Trophoblast cell (in vitro differentiated cells and primary cell): Measurements from ENCODE around the gene NFXL1.
A peak's percentile ranks its signal among the peaks of the same experiment; 100 is the strongest.

Experiments
- DNase-seq, 2 donors: peaks; one replicate each; pipeline ENCODE4 v3.0.0-alpha.2; 2016
- H2AFZ ChIP-seq: 2 replicates; pipeline ENCODE4 v1.6.1; 2013; ENCODE audit warnings: low read length, moderate library complexity, mild to moderate bottlenecking; ENCODE audit not compliant: insufficient read depth, poor library complexity
- H2AK5ac ChIP-seq: 2 replicates; pipeline ENCODE4 v1.6.1; 2013; ENCODE audit warnings: mild to moderate bottlenecking, low read length
- H2BK120ac ChIP-seq: 2 replicates; pipeline ENCODE4 v1.6.1; 2013; ENCODE audit warnings: low read length, mild to moderate bottlenecking, moderate library complexity; ENCODE audit not compliant: insufficient read depth, poor library complexity
- H2BK12ac ChIP-seq: 2 replicates; pipeline ENCODE4 v1.6.1; 2013; ENCODE audit warnings: mild to moderate bottlenecking, low read length, moderate library complexity
- H2BK5ac ChIP-seq: 2 replicates; pipeline ENCODE4 v1.6.1; 2013; ENCODE audit warnings: low read length, low read depth, moderate library complexity, mild to moderate bottlenecking; ENCODE audit not compliant: poor library complexity
- H3K14ac ChIP-seq: 2 replicates; pipeline ENCODE4 v1.6.1; 2013; ENCODE audit warnings: mild to moderate bottlenecking, low read length
- H3K18ac ChIP-seq: 2 replicates; pipeline ENCODE4 v1.6.1; 2013; ENCODE audit warnings: mild to moderate bottlenecking, low read length
- H3K23ac ChIP-seq: 2 replicates; pipeline ENCODE4 v1.6.1; 2013; ENCODE audit warnings: low read length
- H3K27ac ChIP-seq: 2 replicates; pipeline ENCODE4 v1.5.1; 2013; ENCODE audit warnings: low read depth, mild to moderate bottlenecking, inconsistent platforms, low read length, moderate library complexity
- H3K27me3 ChIP-seq: 2 replicates; pipeline ENCODE4 v1.6.1; 2013; ENCODE audit warnings: inconsistent platforms, mild to moderate bottlenecking, low read length, moderate library complexity; ENCODE audit not compliant: insufficient read depth
- H3K36me3 ChIP-seq, 2 experiments: 1 replicate in 1 of 2; 2 replicates in 1 of 2; pipeline ENCODE4 v1.6.1; 2013; ENCODE audit warnings: low read length in 2 of 2, mild to moderate bottlenecking in 2 of 2, moderate library complexity in 1 of 2; ENCODE audit not compliant: insufficient read depth in 2 of 2, control insufficient read depth in 1 of 2
- H3K4ac ChIP-seq: 2 replicates; pipeline ENCODE4 v1.6.1; 2013; ENCODE audit warnings: low read depth, mild to moderate bottlenecking, low read length, moderate library complexity
- H3K4me1 ChIP-seq, 2 experiments: 1 replicate in 1 of 2; 2 replicates in 1 of 2; pipeline ENCODE4 v1.6.1; 2013; ENCODE audit warnings: low read length in 2 of 2, mild to moderate bottlenecking in 2 of 2, moderate library complexity in 1 of 2; ENCODE audit not compliant: insufficient read depth in 2 of 2, control insufficient read depth in 1 of 2
- H3K4me2 ChIP-seq: 2 replicates; pipeline ENCODE4 v1.6.1; 2013; ENCODE audit warnings: inconsistent platforms, mild to moderate bottlenecking, low read length, moderate library complexity
- H3K4me3 ChIP-seq: 2 replicates; pipeline ENCODE4 v1.5.1; 2013; ENCODE audit warnings: mild to moderate bottlenecking, low read depth, low read length, inconsistent platforms
- H3K79me1 ChIP-seq: one replicate; pipeline ENCODE4 v1.6.1; 2013; ENCODE audit warnings: low read length
- H3K79me2 ChIP-seq: 2 replicates; pipeline ENCODE4 v1.6.1; 2013; ENCODE audit warnings: low read length, mild to moderate bottlenecking; ENCODE audit not compliant: control insufficient read depth, insufficient read depth, poor library complexity
- H3K9ac ChIP-seq: 2 replicates; pipeline ENCODE4 v1.6.1; 2013; ENCODE audit warnings: mild to moderate bottlenecking, low read length
- H3K9me3 ChIP-seq: 2 replicates; pipeline ENCODE4 v1.6.1; 2013; ENCODE audit warnings: low read depth, mild to moderate bottlenecking, control low read depth, inconsistent platforms, low read length; ENCODE audit not compliant: insufficient read depth
- H4K12ac ChIP-seq: 2 replicates; pipeline ENCODE4 v1.6.1; 2013; ENCODE audit warnings: low read depth, mild to moderate bottlenecking, low read length, moderate library complexity
- H4K8ac ChIP-seq: 2 replicates; pipeline ENCODE4 v1.6.1; 2013; ENCODE audit warnings: low read depth, mild to moderate bottlenecking, low read length, moderate library complexity
- H4K91ac ChIP-seq: one replicate; pipeline ENCODE4 v1.6.1; 2013; ENCODE audit warnings: low read depth, mild to moderate bottlenecking, low read length, moderate library complexity
- WGBS: extraction: QIAGEN DNeasy Blood & Tissue Kit; methylation state at CpG from one replicate; pipeline ENCODE4 v1.1.7; 2013; ENCODE audit warnings: missing lambda C conversion rate; ENCODE audit not compliant: insufficient read length, insufficient coverage; ENCODE audit errors: extremely low coverage; 5-methylcytosine and 5-hydroxymethylcytosine counted together

Gene NFXL1

DNA sequence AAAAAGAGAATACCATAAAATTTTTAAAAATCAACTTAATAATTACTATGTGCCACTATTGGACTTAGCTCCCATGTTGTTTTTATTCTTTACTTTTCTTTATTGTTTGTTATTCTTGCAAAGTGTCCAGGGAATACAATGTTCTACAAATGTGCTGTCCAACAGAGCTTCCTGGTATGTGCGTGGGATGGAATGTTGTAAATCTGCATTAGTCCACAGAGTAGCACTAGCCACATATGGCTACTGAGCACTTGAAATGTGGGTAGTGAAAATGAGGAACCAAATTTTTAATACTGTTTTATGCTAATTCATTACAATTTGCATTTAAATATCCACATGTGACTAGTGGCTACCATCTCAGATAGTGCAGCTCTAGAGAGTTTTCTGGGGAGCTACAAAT lies 62.2 kb downstream of the NFXL1 start:
- Histone ChIP-seq H3K14ac (no peak overlapping the region), H4K12ac (no peak overlapping the region), H2BK120ac (no peak overlapping the region), H2BK5ac (no peak overlapping the region), H2AFZ (no peak overlapping the region), H3K79me1 (no peaks in the 10 kb centered on the region), H4K8ac (no peak overlapping the region), H3K9me3 (no peaks in the 10 kb centered on the region), H3K79me2 (no peaks in the 10 kb centered on the region), H2BK12ac (no peak overlapping the region), H3K4me3 (no peak overlapping the region), H3K23ac (no peak overlapping the region), H4K91ac (no peak overlapping the region), H3K4me1 (no peaks in the 10 kb centered on the region), H3K36me3 (peaks cover 0 to 2% of the 10 kb centered on the region in 2 experiments), H3K27me3 (no peaks in the 10 kb centered on the region), H3K4me2 (no peak overlapping the region), H3K4ac (no peak overlapping the region), H3K18ac (no peak overlapping the region), H2AK5ac (no peak overlapping the region), H3K9ac (no peak overlapping the region), H3K27ac (no peak overlapping the region)
- WGBS, result no CpG with 5 or more reads among the region's 1 CpG
- DNase-seq, result peak in 1 of 2 donors; percentile 57

- H2AFZ ChIP-seq, result no peak overlapping the region
- no peak overlapping the region for H3K9ac ChIP-seq
- no peak overlapping the region for H4K91ac ChIP-seq
- H3K27me3 ChIP-seq, result no peaks in the 10 kb centered on the region
- H3K4me2 ChIP-seq, result no peak overlapping the region
- no peaks in the 10 kb centered on the region for H3K9me3 ChIP-seq
- H3K18ac ChIP-seq, result no peak overlapping the region
- H3K14ac ChIP-seq, result no peak overlapping the region
- no peak overlapping the region for H2BK12ac ChIP-seq
- H2BK5ac ChIP-seq, result no peak overlapping the region
- no peaks in the 10 kb centered on the region for H3K79me1 ChIP-seq
- H4K12ac ChIP-seq, result no peak overlapping the region
- no peak overlapping the region for H3K4me3 ChIP-seq
- H4K8ac ChIP-seq, result no peak overlapping the region
- no peak overlapping the region for H3K23ac ChIP-seq
- H3K27ac ChIP-seq, result no peak overlapping the region
- no peak overlapping the region for H3K4ac ChIP-seq
- peaks cover 0 to 2% of the 10 kb centered on the region in 2 experiments for H3K36me3 ChIP-seq
- no peaks in the 10 kb centered on the region for H3K4me1 ChIP-seq
- no peak for DNase-seq
- H2BK120ac ChIP-seq, result no peak overlapping the region
- no peaks in the 10 kb centered on the region for H3K79me2 ChIP-seq
- WGBS, result no CpG with 5 or more reads among the region's 1 CpG
- H2AK5ac ChIP-seq, result no peak overlapping the region
Observed at GRCh38 chr4:47849466-47849865, 64.9 kb downstream of the NFXL1 start.

- H2AK5ac ChIP-seq, result no peak overlapping the region
- no peaks in the 10 kb centered on the region for H3K9me3 ChIP-seq
- H3K79me1 ChIP-seq, result no peaks in the 10 kb centered on the region
- H2AFZ ChIP-seq, result no peak overlapping the region
- no CpG with 5 or more reads among the region's 2 CpGs for WGBS
- no peak overlapping the region for H3K4me2 ChIP-seq
- H3K27me3 ChIP-seq, result no peaks in the 10 kb centered on the region
- H3K4ac ChIP-seq, result no peak overlapping the region
- no peaks in the 10 kb centered on the region for H3K4me1 ChIP-seq
- H4K91ac ChIP-seq, result no peak overlapping the region
- H3K14ac ChIP-seq, result no peak overlapping the region
- no peak overlapping the region for H3K18ac ChIP-seq
- no peaks in the 10 kb centered on the region for H3K79me2 ChIP-seq
- H3K27ac ChIP-seq, result no peak overlapping the region
- H3K4me3 ChIP-seq, result no peak overlapping the region
- H2BK120ac ChIP-seq, result no peak overlapping the region
- H2BK12ac ChIP-seq, result no peak overlapping the region
- no peak overlapping the region for H3K9ac ChIP-seq
- DNase-seq, result no peak
- peaks cover 0 to 2% of the 10 kb centered on the region in 2 experiments for H3K36me3 ChIP-seq
- no peak overlapping the region for H4K12ac ChIP-seq
- H3K23ac ChIP-seq, result no peak overlapping the region
- H2BK5ac ChIP-seq, result no peak overlapping the region
- H4K8ac ChIP-seq, result no peak overlapping the region
Observed at GRCh38 chr4:47848041-47848440, 66.3 kb downstream of the NFXL1 start.

GRCh38 chr4:47842985-47843384 lies 71.4 kb downstream of the NFXL1 start:
- Histone ChIP-seq H3K4me1 (peaks cover 0 to 2% of the 10 kb centered on the region in 2 experiments), H2BK5ac (no peak overlapping the region), H4K12ac (no peak overlapping the region), H3K23ac (no peak overlapping the region), H3K9me3 (no peaks in the 10 kb centered on the region), H3K18ac (no peak overlapping the region), H2AK5ac (no peak overlapping the region), H3K27me3 (no peaks in the 10 kb centered on the region), H2AFZ (no peak overlapping the region), H3K79me2 (no peaks in the 10 kb centered on the region), H2BK120ac (no peak overlapping the region), H3K4me3 (no peak overlapping the region), H4K91ac (no peak overlapping the region), H3K79me1 (no peaks in the 10 kb centered on the region), H3K36me3 (peaks cover 0 to 1% of the 10 kb centered on the region in 2 experiments), H3K4me2 (no peak overlapping the region), H4K8ac (no peak overlapping the region), H3K14ac (no peak overlapping the region), H3K27ac (no peak overlapping the region), H2BK12ac (no peak overlapping the region), H3K4ac (no peak overlapping the region), H3K9ac (no peak overlapping the region)
- DNase-seq, result no peak
